Panc1 (cell line): Measurements from ENCODE around the gene MRPL55. TPM values are rescaled to one million over a fixed set of nuclear protein-coding genes. Genes with fewer than 3 reads are reported as not detected.
A peak's percentile ranks its signal among the peaks of the same experiment; 100 is the strongest.

ENCODE experiments used
- ATAC-seq: fragments of 200-7000 bp; cut with Tn5 transposase; 2 replicates; pipeline ENCODE4 v1.9.1; 2020; ENCODE audit warnings: mild to moderate bottlenecking, moderate library complexity
- BruUV-seq: library from RNA; stranded (reverse); fragments of 400-500 nt; replicated peaks from 2 replicates; lab custom pipeline; 2021; lab: Mats Ljungman, UMichigan
- CTCF ChIA-PET: fragments of 300-600 bp; sonication (Branson Sonifier 250); formaldehyde crosslinking; loops from one replicate; lab custom pipeline; 2022; ENCODE audit warnings: antibody characterized with exemption; lab: Charles Lee
- POLR2A ChIA-PET: fragments of 300-600 bp; sonication (Branson Sonifier 250); formaldehyde crosslinking; loops from one replicate; lab custom pipeline; 2022; ENCODE audit warnings: antibody characterized with exemption; lab: Charles Lee
- DNase-seq: peaks from one replicate; pipeline ENCODE4 v3.0.0-alpha.2; 2010; ENCODE audit warnings: low read depth, low spot score
- H3K27ac ChIP-seq: 2 replicates; pipeline ENCODE4 v1.5.1; 2011; ENCODE audit warnings: mild to moderate bottlenecking, low read length, inconsistent platforms
- H3K27me3 ChIP-seq: fragments of 200-500 bp; sonication (Bioruptor generic); 2 replicates; pipeline ENCODE4 v1.6.0; 2014; ENCODE audit warnings: low read length, inconsistent platforms; ENCODE audit not compliant: control insufficient read depth, insufficient read depth
- H3K36me3 ChIP-seq: fragments of 200-500 bp; sonication (Bioruptor generic); 2 replicates; pipeline ENCODE4 v1.5.1; 2014; ENCODE audit warnings: inconsistent platforms, mild to moderate bottlenecking, low read length, moderate library complexity; ENCODE audit not compliant: control insufficient read depth, insufficient read depth
- H3K4me1 ChIP-seq: 2 replicates; pipeline ENCODE4 v1.5.1; 2011; ENCODE audit warnings: inconsistent platforms, mild to moderate bottlenecking, low read length, moderate library complexity; ENCODE audit not compliant: control insufficient read depth, insufficient read depth
- H3K4me3 ChIP-seq, 2 experiments: 2 replicates each; pipeline ENCODE4 v1.5.1; 2011 to 2012; ENCODE audit warnings: low read depth in 2 of 2, low read length in 2 of 2, mild to moderate bottlenecking in 2 of 2, inconsistent platforms in 1 of 2, moderate library complexity in 1 of 2
- H3K9me3 ChIP-seq: fragments of 200-500 bp; sonication (Bioruptor generic); 2 replicates; pipeline ENCODE4 v1.5.1; 2014; ENCODE audit warnings: low read depth, mild to moderate bottlenecking, inconsistent platforms, low read length, moderate library complexity; ENCODE audit not compliant: control insufficient read depth, insufficient read depth
- POLR2AphosphoS5 ChIP-seq: IDR thresholded peaks from 2 replicates; pipeline ENCODE4 v1.6.1; 2012; ENCODE audit warnings: mild to moderate bottlenecking, low read depth, low read length, moderate library complexity
- SIN3A ChIP-seq: IDR thresholded peaks from 2 replicates; pipeline ENCODE4 v1.6.1; 2012; ENCODE audit warnings: low read depth, mild to moderate bottlenecking, low read length, moderate library complexity, borderline replicate concordance; ENCODE audit not compliant: insufficient read depth
- TCF7L2 ChIP-seq: IDR thresholded peaks from 2 replicates; pipeline ENCODE4 v1.6.1; 2011; ENCODE audit warnings: mild to moderate bottlenecking, low read depth, low read length, inconsistent platforms
- in situ Hi-C: cut with HindIII; loops from 2 replicates; pipeline ENCODE4 v1.10.0; 2016; ENCODE audit warnings: low sequenced_read_pairs, low pct_unique_long_range_greater_than_20kb
- intact Hi-C: fragments of 100-400 bp; cut with micrococcal nuclease; formaldehyde crosslinking; loops from one replicate; pipeline ENCODE4 v1.10.0; 2022; ENCODE audit not compliant: unreplicated experiment
- total RNA-seq: library from RNA; stranded (reverse); gene quantifications from one replicate; pipeline ENCODE4 v1.2.1, GENCODE V29; 2021; ENCODE audit not compliant: unreplicated experiment
- TF ChIP-seq, protein P1 (sequence below), 2 experiments: IDR thresholded peaks; 2 replicates each; pipeline ENCODE4 v1.6.1; 2011 to 2012; ENCODE audit warnings: low read depth in 2 of 2, control low read depth in 1 of 2, low read length in 1 of 2, mild to moderate bottlenecking in 1 of 2, moderate library complexity in 1 of 2; ENCODE audit not compliant: insufficient read depth in 1 of 2
- TF ChIP-seq, protein P2 (sequence below): fragments of 450-650 bp; IDR thresholded peaks from 2 replicates; pipeline ENCODE4 v1.5.1; 2017; ENCODE audit warnings: mild to moderate bottlenecking

MRPL55 gene
- total RNA-seq, 1 experiment from 2014 or later, result 53.0 TPM

DNA sequence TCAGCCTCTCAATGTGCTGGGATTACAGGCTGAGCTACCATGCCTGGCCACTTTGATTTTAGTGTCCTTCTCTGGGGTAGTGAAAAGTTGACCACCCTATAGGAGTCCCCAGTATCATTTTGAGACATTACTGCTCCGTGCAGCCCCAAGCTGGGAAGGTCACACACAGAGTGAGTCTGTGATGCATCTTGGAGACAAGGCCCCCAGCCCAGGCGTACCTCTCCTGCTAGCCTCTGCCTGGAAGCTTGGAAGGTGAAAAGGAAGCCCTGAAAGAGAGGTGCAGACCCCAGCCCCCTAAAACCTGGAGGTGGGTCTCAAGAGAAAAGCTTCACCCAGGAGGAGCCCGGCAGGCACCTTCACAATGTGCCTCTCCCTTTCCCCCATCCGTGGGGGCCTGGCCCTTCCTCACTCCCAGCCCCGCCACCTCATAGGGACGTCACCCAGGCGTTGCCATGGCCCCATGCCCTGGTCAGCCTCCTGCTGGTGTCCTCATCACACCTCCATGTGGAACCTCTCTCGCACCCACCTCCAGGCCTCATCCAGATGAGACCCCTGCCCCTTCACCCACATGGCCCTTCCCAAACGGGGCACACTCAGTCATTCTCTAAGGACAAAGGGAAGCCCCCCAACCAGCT, 32.2 kb downstream of the MRPL55 start:
- H3K4me3 ChIP-seq, result no peak overlapping the region
- no TSS peak for BruUV-seq
- POLR2A ChIA-PET, result no interaction called here
- in situ Hi-C loops, result no loop called here
- no peaks in the 10 kb centered on the region for H3K9me3 ChIP-seq
- CTCF ChIA-PET, result interaction anchor here (0.6 to 1.0 kb wide), 2 partner anchors 72 to 78 kb away, joined by 3 to 7 read pairs; no protein-coding TSS in a partner anchor
- TF ChIP-seq, protein P1, sequence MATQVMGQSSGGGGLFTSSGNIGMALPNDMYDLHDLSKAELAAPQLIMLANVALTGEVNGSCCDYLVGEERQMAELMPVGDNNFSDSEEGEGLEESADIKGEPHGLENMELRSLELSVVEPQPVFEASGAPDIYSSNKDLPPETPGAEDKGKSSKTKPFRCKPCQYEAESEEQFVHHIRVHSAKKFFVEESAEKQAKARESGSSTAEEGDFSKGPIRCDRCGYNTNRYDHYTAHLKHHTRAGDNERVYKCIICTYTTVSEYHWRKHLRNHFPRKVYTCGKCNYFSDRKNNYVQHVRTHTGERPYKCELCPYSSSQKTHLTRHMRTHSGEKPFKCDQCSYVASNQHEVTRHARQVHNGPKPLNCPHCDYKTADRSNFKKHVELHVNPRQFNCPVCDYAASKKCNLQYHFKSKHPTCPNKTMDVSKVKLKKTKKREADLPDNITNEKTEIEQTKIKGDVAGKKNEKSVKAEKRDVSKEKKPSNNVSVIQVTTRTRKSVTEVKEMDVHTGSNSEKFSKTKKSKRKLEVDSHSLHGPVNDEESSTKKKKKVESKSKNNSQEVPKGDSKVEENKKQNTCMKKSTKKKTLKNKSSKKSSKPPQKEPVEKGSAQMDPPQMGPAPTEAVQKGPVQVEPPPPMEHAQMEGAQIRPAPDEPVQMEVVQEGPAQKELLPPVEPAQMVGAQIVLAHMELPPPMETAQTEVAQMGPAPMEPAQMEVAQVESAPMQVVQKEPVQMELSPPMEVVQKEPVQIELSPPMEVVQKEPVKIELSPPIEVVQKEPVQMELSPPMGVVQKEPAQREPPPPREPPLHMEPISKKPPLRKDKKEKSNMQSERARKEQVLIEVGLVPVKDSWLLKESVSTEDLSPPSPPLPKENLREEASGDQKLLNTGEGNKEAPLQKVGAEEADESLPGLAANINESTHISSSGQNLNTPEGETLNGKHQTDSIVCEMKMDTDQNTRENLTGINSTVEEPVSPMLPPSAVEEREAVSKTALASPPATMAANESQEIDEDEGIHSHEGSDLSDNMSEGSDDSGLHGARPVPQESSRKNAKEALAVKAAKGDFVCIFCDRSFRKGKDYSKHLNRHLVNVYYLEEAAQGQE (IDR thresholded peaks at IDR 0.05; ENCODE audit: insufficient read depth in 1 of 2, low read depth in 2 of 2, low read length in 1 of 2), result no peak
- TF ChIP-seq, protein P2, sequence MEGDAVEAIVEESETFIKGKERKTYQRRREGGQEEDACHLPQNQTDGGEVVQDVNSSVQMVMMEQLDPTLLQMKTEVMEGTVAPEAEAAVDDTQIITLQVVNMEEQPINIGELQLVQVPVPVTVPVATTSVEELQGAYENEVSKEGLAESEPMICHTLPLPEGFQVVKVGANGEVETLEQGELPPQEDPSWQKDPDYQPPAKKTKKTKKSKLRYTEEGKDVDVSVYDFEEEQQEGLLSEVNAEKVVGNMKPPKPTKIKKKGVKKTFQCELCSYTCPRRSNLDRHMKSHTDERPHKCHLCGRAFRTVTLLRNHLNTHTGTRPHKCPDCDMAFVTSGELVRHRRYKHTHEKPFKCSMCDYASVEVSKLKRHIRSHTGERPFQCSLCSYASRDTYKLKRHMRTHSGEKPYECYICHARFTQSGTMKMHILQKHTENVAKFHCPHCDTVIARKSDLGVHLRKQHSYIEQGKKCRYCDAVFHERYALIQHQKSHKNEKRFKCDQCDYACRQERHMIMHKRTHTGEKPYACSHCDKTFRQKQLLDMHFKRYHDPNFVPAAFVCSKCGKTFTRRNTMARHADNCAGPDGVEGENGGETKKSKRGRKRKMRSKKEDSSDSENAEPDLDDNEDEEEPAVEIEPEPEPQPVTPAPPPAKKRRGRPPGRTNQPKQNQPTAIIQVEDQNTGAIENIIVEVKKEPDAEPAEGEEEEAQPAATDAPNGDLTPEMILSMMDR, result no peak
- no peak for TF ChIP-seq TCF7L2
- TF ChIP-seq SIN3A, result no peak
- TF ChIP-seq POLR2AphosphoS5, result no peak
- no peak overlapping the region for H3K27ac ChIP-seq
- H3K4me1 ChIP-seq, result peaks cover 7% of the 10 kb centered on the region
- ATAC-seq, result no peak
- no peaks in the 10 kb centered on the region for H3K27me3 ChIP-seq
- intact Hi-C loops, result no loop called here
- DNase-seq, result no peak
- H3K36me3 ChIP-seq, result no peaks in the 10 kb centered on the region; the same call in 1 of the 2 replicates

DNA sequence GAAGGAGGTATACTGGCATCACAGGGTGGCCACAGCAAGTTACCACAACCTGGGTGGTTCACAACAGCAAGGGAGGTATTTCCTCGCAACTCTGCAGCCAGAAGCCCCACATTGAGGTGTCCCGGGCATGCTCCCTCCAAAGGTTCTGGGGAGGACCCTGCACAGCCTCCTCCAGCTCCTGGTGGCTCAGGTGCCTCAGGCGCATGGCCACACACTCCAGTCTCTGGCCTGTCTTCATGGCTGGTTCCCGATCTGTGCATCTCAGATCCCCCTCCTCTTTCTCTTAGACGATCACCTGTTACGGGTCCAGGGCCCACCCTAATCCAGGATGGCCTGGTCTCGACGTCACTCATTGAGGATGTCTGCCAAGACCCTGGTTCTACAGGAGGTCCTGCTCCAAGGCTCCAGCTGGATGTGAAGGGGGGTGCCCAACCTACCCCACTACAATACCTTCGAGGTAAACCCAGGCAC, 33.3 kb downstream of the MRPL55 start:
- Histone ChIP-seq H3K27ac (no peak overlapping the region), H3K4me3 (no peak overlapping the region), H3K4me1 (peaks cover under 1% of the 10 kb centered on the region), H3K27me3 (no peaks in the 10 kb centered on the region), H3K9me3 (no peaks in the 10 kb centered on the region), H3K36me3 (no peaks in the 10 kb centered on the region)
- ChIA-PET CTCF (no interaction called here), POLR2A (no interaction called here)
- DNase-seq, result no peak
- intact Hi-C loops (no loop called here), in situ Hi-C loops (no loop called here)
- BruUV-seq, result no TSS peak
- peak; percentile 15; the same call in 1 of the 2 replicates for TF ChIP-seq POLR2AphosphoS5
- no peak for TF ChIP-seq TCF7L2
- ATAC-seq, result no peak
